Nephron (organoid): Measurements from ENCODE around the gene NT5C2.
"Not testable (repeated sequence)": the region's sequence is repeated elsewhere in the genome, so short reads cannot be mapped to it uniquely, and the experiment has no call there.

Experiments used
- H3K27ac Mint-ChIP-seq, 3 experiments: 2 replicates each; pipeline ENCODE4 v1.8.0; 2020; ENCODE audit warnings: mixed read lengths in 3 of 3, mild to moderate bottlenecking in 2 of 3, moderate library complexity in 1 of 3
- H3K27me3 Mint-ChIP-seq: 2 replicates; pipeline ENCODE4 v1.8.0; 2021; ENCODE audit warnings: low read depth, mild to moderate bottlenecking, moderate library complexity, mixed read lengths
- H3K36me3 Mint-ChIP-seq: 2 replicates; pipeline ENCODE4 v1.8.0; 2020; ENCODE audit warnings: low read depth, mixed read lengths
- H3K4me1 Mint-ChIP-seq: 2 replicates; pipeline ENCODE4 v1.8.0; 2020; ENCODE audit warnings: mixed read lengths
- H3K4me3 Mint-ChIP-seq, 3 experiments: 2 replicates each; pipeline ENCODE4 v1.8.0; 2020; ENCODE audit warnings: mild to moderate bottlenecking in 3 of 3, mixed read lengths in 3 of 3, moderate library complexity in 2 of 3
- H3K9me3 Mint-ChIP-seq: 2 replicates; pipeline ENCODE4 v1.8.0; 2020; ENCODE audit warnings: mixed read lengths
- CTCF ChIP-seq, 3 experiments: fragments of 200-600 bp; sonication (generic); IDR thresholded peaks; one replicate each; pipeline ENCODE4 v1.5.0; 2021; ENCODE audit warnings: antibody characterized with exemption in 3 of 3; ENCODE audit not compliant: unreplicated experiment in 3 of 3

Gene NT5C2

GRCh38 chr10:103193820-103194529 is 903 bp upstream of the NT5C2 start:
- Mint-ChIP-seq H3K27me3 (peaks cover 4% of the 10 kb centered on the region), H3K4me3 (peak overlapping the region; percentile 86 to 94 (median 88)), H3K36me3 (peaks cover 4% of the 10 kb centered on the region), H3K27ac (peak overlapping the region; percentile 90 to 93 (median 90)), H3K9me3 (no peaks in the 10 kb centered on the region), H3K4me1 (peaks cover 32% of the 10 kb centered on the region)
- no peak for TF ChIP-seq CTCF (IDR thresholded peaks at IDR 0.05; ENCODE audit: unreplicated experiment in 3 of 3)

- Mint-ChIP-seq H3K9me3 (no peaks in the 10 kb centered on the region), H3K36me3 (peaks cover 4% of the 10 kb centered on the region), H3K27ac (peak overlapping the region; percentile 92 to 99 (median 94)), H3K4me1 (peaks cover 46% of the 10 kb centered on the region), H3K27me3 (peaks cover 4% of the 10 kb centered on the region), H3K4me3 (peak overlapping the region; percentile 96 to 100 (median 98))
- TF ChIP-seq CTCF (IDR thresholded peaks at IDR 0.05; ENCODE audit: unreplicated experiment in 3 of 3) = no peak
These were observed 493 bp downstream of the NT5C2 start for GRCh38 chr10:103192451-103193106.

DNA sequence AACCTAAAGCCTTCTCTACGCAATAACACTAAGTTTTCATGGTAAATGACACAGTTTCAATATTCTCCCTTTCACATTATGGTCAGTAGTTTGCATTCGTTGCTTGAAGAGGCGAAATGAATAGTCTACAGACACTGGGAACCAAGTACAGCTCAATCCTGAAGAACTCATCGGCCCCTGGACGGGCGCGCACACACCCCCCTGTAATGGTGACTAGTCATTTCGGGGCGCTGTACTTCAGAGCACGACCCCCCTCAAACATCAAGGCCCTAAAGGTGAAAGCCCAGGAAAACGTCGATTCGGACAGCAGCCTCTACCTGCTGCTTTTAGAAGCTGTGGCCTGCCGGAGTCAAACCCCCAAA is 1.0 kb downstream of the NT5C2 start:
- Mint-ChIP-seq H3K4me1 (peaks cover 46% of the 10 kb centered on the region), H3K36me3 (peaks cover 4% of the 10 kb centered on the region), H3K9me3 (no peaks in the 10 kb centered on the region)

GRCh38 chr10:103191198-103191597 is 1.9 kb downstream of the NT5C2 start:
- H3K9me3 Mint-ChIP-seq, H3K36me3 Mint-ChIP-seq, H3K27me3 Mint-ChIP-seq: not testable (repeated sequence)
- Mint-ChIP-seq H3K27ac (peak overlapping the region; percentile 92 to 99 (median 94)), H3K4me3 (peak overlapping the region; percentile 96 to 100 (median 98)), H3K4me1 (peaks cover 46% of the 10 kb centered on the region)

More for the DNA sequence above, 1.0 kb downstream of the NT5C2 start:
- Mint-ChIP-seq H3K4me3 (peak overlapping the region; percentile 96 to 100 (median 98)), H3K27me3 (peaks cover 4% of the 10 kb centered on the region), H3K27ac (peak overlapping the region; percentile 92 to 99 (median 94))
- TF ChIP-seq CTCF (IDR thresholded peaks at IDR 0.05; ENCODE audit: unreplicated experiment in 3 of 3) = no peak

GRCh38 chr10:103188853-103189252 is 4.2 kb downstream of the NT5C2 start:
- Mint-ChIP-seq H3K4me3 (peak overlapping the region; percentile 52 to 80 (median 62)), H3K27me3 (peaks cover 4% of the 10 kb centered on the region), H3K9me3 (no peaks in the 10 kb centered on the region), H3K27ac (peak overlapping the region; percentile 73 to 88 (median 76)), H3K4me1 (peaks cover 53% of the 10 kb centered on the region), H3K36me3 (peaks cover 4% of the 10 kb centered on the region)
- no peak for TF ChIP-seq CTCF (IDR thresholded peaks at IDR 0.05; ENCODE audit: unreplicated experiment in 3 of 3)

DNA sequence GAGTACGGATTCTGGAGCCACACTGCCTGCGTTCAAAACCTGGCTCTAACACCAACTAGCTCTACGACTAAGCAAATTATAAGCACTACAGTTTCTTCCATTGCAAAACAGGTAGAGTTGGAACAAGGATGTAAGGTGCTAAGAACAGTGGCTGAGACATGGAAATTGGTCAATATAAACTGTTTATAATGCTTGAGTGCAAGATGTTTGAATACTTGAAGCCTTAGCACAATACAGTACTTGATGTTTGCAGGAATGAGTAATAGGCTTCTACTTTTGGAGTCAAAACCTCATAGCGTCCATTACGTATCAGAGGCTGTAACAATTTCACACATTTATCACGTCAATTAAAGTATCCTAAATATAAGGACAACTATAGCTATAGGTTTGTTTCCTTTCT is 6.9 kb downstream of the NT5C2 start:
- Mint-ChIP-seq H3K27me3 (no peaks in the 10 kb centered on the region), H3K9me3 (no peaks in the 10 kb centered on the region), H3K4me1 (peaks cover 52% of the 10 kb centered on the region), H3K4me3 (no peak overlapping the region), H3K27ac (peak overlapping the region in 1 of 3 experiments; percentile 17), H3K36me3 (peaks cover 9% of the 10 kb centered on the region)
- no peak for TF ChIP-seq CTCF (IDR thresholded peaks at IDR 0.05; ENCODE audit: unreplicated experiment in 3 of 3)
